IgD-negative memory B cell (primary cell): ENCODE measurements around the gene NSUN2. TPM values are rescaled to one million over a fixed set of nuclear protein-coding genes. Genes with fewer than 3 reads are reported as not detected.
"Not testable (repeated sequence)": the region's sequence is repeated elsewhere in the genome, so short reads cannot be mapped to it uniquely, and the experiment has no call there.

Experiments
- H3K27ac Mint-ChIP-seq, 3 donors: one replicate each; pipeline ENCODE4 v1.8.0; 2020 to 2022; ENCODE audit warnings: mild to moderate bottlenecking in 3 of 3, mixed read lengths in 3 of 3, moderate library complexity in 1 of 3
- H3K27me3 Mint-ChIP-seq: one replicate; pipeline ENCODE4 v1.8.0; 2021; ENCODE audit warnings: mixed read lengths
- H3K36me3 Mint-ChIP-seq: one replicate; pipeline ENCODE4 v1.8.0; 2020; ENCODE audit warnings: mild to moderate bottlenecking, mixed read lengths
- H3K4me1 Mint-ChIP-seq, 3 donors: one replicate each; pipeline ENCODE4 v1.8.0; 2020 to 2022; ENCODE audit warnings: mixed read lengths in 3 of 3, mild to moderate bottlenecking in 1 of 3
- H3K4me3 Mint-ChIP-seq, 4 donors: one replicate each; pipeline ENCODE4 v1.8.0; 2020 to 2022; ENCODE audit warnings: mild to moderate bottlenecking in 4 of 4, mixed read lengths in 4 of 4, moderate library complexity in 3 of 4
- H3K9me3 Mint-ChIP-seq, 3 donors: one replicate each; pipeline ENCODE4 v1.8.0; 2020 to 2021; ENCODE audit warnings: mixed read lengths in 3 of 3, mild to moderate bottlenecking in 1 of 3
- polyA plus RNA-seq: library from polyadenylated mRNA; unstranded; fragments of 300-500 nt; fragmentation: Illumina TruSeq; gene quantifications from one replicate; pipeline ENCODE4 v1.2.3, GENCODE V29; 2021

The NSUN2 gene
- polyA plus RNA-seq, 1 donor from 2014 or later: 33.1 TPM

DNA sequence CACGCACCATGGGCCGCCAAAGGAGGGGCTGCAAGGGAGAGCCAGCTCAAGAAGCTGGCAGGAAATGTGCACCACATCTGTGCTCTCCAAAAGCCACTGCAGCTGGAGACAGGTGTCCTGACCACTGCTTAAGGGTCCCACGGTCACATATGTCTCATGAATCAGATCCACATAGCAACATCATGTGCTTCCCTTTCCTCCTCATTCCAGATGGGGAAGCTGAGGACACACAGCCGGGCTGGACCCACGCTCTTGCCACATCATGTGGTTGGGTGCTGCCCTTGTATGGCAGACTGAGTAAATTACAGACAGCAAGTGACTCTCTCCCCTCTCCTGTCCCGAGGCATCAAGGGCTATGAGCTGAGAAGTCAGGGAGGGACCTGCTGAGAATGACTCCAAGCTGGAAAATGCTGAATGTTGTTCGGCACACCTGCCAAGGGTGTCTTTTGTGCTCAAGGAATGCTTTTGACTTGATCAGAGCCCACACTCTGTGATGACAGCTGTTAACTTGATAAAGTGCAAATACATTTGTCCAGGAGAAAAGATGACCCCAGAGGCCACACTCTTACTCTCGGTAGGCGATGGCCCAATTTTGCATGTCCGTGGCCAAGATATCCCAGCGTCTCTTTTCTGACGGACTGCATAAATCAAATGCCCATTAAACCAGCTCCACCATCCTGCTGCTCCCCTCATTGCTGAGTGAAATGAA lies 58.2 kb downstream of the NSUN2 start:
- no peaks in the 10 kb centered on the region for H3K36me3 Mint-ChIP-seq
- no peaks in the 10 kb centered on the region for H3K27me3 Mint-ChIP-seq
- no peak overlapping the region for H3K27ac Mint-ChIP-seq
- H3K9me3 Mint-ChIP-seq: no peaks in the 10 kb centered on the region
- no peaks in the 10 kb centered on the region for H3K4me1 Mint-ChIP-seq
- no peak overlapping the region for H3K4me3 Mint-ChIP-seq

DNA sequence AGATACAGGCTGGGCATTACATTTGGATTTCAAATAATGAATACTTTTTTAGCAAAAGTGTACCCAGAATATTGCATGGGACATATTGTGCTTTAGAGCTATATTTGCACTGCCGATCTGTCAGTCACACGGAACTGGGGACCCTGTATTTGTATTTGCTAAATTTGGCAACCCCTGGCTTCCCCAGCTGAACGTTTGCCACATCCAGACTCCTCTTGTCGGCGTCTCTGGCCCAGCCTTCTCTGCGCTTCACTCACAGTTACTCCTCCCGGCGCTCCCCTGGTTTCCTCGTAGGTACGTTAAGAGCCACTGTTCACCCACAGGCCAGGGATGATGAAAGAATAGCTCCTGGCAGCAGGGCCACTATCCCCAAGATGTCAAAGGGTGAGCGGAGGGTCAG lies 58.7 kb downstream of the NSUN2 start:
- Mint-ChIP-seq H3K4me1 (no peaks in the 10 kb centered on the region), H3K9me3 (no peaks in the 10 kb centered on the region), H3K27me3 (no peaks in the 10 kb centered on the region), H3K4me3 (no peak overlapping the region), H3K27ac (no peak overlapping the region), H3K36me3 (no peaks in the 10 kb centered on the region)

DNA sequence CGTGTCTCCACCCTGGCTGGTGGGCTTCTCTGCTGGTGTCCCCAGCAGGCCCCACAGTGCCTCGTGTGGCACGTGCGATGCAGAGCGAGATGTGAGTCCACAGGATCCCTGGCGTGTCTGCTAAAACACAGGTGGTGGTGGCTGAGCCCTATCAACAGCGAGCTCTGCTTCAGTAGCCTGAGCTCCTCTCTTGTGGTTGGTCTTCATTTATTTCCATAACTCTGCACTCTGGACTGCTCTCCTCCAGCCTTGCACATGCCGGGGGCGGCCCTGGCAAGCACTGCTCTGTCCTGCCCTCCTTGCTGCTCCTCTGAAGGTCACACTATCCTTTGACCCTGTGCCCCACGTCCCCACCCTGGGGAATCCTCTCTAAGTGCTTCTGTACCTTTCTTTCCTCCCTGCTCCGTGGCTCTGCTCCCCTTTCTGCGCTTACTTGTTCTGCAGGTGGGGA lies 59.2 kb downstream of the NSUN2 start:
- Mint-ChIP-seq H3K36me3 (no peaks in the 10 kb centered on the region), H3K4me3 (no peak overlapping the region), H3K27ac (no peak overlapping the region), H3K4me1 (no peaks in the 10 kb centered on the region), H3K9me3 (peaks cover 0 to 3% (median 0%) of the 10 kb centered on the region in 3 donors), H3K27me3 (no peaks in the 10 kb centered on the region)

DNA sequence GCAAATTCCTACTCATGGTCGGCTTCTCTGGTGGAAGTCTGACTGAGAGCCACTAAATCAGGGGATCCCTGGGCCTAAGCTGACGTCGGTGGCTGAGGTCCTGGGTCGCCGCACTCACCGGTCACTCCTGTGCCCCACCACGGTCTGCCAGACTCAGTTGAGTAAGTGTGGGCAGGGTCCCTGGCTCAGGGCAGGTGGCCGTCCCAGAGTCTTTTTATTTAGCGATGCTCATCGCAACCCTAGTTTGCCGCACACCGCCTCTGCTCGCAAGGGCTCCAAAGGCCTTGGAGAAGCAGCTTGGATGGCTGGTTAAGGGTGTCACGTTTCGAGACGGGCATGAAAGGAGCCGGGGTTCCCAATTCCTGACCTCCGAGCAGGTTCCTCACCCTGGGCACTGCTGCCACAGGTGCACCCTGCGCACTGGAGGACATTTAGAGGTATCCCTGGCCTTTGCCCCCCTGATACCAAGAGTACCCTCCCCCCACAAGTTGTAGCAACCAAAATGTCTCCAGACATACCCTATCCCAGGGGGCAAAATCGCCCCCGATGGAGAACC lies 59.9 kb downstream of the NSUN2 start:
- H3K9me3 Mint-ChIP-seq: peaks cover 0 to 4% (median 0%) of the 10 kb centered on the region in 3 donors
- no peaks in the 10 kb centered on the region for H3K4me1 Mint-ChIP-seq
- H3K27ac Mint-ChIP-seq: no peak overlapping the region
- H3K36me3 Mint-ChIP-seq: no peaks in the 10 kb centered on the region
- H3K4me3 Mint-ChIP-seq: no peak overlapping the region
- H3K27me3 Mint-ChIP-seq: no peaks in the 10 kb centered on the region

DNA sequence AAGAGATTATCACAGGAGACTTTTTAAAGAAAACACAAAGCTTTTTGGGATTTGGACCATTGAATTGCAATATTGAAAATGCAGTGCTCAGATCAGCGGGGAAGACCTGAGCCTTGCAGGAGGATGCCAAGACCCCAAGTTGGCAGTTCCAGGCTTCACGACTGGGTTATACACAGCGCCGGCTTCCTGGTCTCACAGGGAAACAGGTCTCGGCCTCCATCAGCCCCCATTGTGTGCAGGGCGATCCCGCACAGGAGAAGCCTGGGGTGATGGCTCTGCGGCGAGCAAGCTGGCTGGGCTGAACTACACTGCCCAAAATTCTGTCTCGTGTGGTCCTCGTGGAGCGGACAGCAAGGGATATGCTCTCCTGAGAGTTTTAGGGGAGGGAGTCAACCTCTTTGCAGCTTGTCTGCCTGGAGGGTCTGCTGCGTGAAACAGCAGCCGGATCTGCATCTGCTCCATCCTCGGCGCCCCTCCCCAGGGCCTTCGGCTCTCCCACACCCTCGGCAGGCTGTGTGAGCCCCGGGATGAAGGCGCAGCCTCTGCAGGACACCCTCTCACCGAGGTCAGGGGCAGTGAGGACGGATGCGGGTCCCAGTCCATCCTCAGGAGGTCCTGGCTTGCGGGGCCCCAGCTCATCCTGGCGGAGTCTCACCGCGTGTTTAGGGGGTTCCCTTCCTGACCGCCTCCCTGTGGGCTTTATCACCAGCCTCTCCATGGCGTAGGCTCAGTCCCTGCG lies 60.6 kb downstream of the NSUN2 start:
- Mint-ChIP-seq H3K9me3 (peaks cover 0 to 4% (median 0%) of the 10 kb centered on the region in 3 donors), H3K4me1 (no peaks in the 10 kb centered on the region), H3K27me3 (no peaks in the 10 kb centered on the region)

DNA sequence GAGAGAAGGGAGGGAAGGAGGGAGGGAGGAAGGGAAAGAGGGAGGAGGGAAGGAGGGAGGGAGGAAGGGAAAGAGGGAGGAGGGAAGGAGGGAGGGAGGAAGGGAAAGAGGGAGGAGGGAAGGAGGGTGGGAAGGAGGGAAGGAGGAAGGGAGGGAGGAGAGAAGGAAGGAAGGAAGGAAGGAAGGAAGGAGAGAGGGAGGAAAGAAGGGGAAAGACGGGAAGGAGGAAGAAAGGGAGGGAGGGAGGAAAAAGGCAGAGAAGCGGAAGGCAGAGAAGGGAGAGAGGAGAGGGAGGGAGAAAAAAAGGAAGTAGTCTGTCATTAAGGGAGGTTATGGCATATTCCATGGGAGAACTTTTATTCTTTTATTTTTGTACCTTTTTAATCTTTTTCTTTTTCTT lies 61.2 kb downstream of the NSUN2 start:
- H3K4me1 Mint-ChIP-seq, H3K27me3 Mint-ChIP-seq, H3K9me3 Mint-ChIP-seq, H3K4me3 Mint-ChIP-seq, H3K27ac Mint-ChIP-seq, H3K36me3 Mint-ChIP-seq: not testable (repeated sequence)

More for the DNA sequence above, 60.6 kb downstream of the NSUN2 start:
- Mint-ChIP-seq H3K36me3 (no peaks in the 10 kb centered on the region), H3K27ac (no peak overlapping the region), H3K4me3 (no peak overlapping the region)

DNA sequence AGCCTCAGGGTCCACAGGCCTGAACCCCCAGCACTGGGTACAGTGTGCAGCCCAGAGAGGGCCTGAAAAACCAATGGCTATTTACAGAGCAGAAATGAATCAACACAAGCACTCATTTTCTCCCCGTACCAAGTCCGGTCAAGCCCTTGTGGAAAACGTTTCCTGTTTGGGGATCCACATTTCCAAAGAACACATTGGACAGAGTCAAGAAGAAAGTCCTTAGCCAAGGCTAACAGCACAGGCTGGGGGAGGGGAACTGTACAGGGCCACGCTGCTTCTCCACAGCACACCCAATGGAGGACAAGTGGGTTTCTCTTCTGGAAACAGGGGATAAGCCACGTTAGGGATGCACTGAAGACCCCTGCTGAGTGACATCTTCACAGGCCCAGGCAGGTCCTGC lies 62.3 kb downstream of the NSUN2 start:
- Mint-ChIP-seq H3K27ac (no peak overlapping the region), H3K4me1 (no peaks in the 10 kb centered on the region), H3K4me3 (no peak overlapping the region), H3K9me3 (peaks cover 0 to 4% (median 0%) of the 10 kb centered on the region in 3 donors), H3K36me3 (no peaks in the 10 kb centered on the region), H3K27me3 (no peaks in the 10 kb centered on the region)

DNA sequence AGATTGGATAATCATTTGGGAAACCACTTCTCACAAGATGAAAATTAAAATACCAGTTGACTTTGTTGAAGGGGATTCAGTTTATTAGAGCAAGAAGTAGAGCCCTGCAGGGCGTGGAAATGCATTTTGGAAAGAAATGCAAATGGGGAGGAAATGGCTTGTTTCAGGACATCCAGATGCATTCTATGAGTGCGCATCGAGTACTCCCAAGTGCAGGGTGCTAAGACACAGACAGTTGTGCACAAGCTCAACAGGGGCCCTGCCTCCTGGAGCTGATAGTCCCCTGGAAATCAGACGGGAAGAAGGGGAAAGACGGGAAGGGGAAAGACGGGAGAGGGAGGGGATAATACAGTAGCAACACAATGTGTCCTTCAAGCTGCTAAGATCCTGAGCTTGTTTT lies 64.0 kb downstream of the NSUN2 start:
- H3K4me1 Mint-ChIP-seq: no peaks in the 10 kb centered on the region
- H3K27ac Mint-ChIP-seq: no peak overlapping the region
- peaks cover 4% of the 10 kb centered on the region for H3K27me3 Mint-ChIP-seq
- no peaks in the 10 kb centered on the region for H3K36me3 Mint-ChIP-seq
- peaks cover 0 to 4% (median 0%) of the 10 kb centered on the region in 3 donors for H3K9me3 Mint-ChIP-seq
- H3K4me3 Mint-ChIP-seq: peak overlapping the region in 1 of 4 donors; percentile 52

DNA sequence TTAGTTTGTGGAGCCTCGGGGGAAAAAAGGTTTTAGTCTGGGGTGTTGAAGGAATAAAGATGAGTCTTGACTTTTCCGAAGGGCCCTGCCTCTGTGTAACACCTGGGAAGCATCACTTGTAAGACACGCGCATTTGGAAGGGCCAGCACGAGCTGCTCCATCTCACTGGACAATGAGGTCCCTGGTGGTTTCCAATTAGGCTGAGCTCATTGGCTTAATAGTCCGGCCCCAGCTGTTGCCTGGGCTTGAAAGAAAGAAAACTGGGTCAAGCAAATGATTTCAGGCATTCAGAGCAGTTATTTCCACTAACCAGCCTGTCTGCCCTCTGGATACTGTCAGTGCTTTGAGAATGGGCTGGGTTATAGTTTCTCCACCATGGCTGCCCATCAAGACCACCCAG lies 64.5 kb downstream of the NSUN2 start:
- Mint-ChIP-seq H3K36me3 (no peaks in the 10 kb centered on the region), H3K27ac (peak overlapping the region in 1 of 3 donors; percentile 42), H3K4me1 (no peaks in the 10 kb centered on the region), H3K27me3 (peaks cover 7% of the 10 kb centered on the region), H3K9me3 (peaks cover 0 to 4% (median 0%) of the 10 kb centered on the region in 3 donors), H3K4me3 (no peak overlapping the region)

DNA sequence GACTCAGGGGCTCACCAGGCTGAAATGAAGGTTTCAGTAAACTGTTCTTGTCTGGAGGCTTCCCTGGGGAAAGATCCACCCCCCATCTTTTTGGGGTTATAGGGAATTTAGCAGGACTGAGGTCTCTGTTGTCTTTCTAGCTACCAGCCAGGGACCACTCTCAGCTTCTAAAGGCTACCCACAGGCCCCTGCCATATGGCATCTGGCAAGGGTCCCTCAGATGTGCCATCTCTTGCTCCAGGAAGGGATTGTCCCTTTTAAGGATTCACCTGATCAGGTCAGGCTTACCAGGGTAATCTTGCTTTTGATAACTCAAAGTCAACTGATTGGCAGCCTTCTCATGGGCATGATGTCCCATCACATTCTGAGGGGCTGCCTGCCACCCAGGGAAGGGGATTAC lies 65.0 kb downstream of the NSUN2 start:
- peaks cover 0 to 4% (median 0%) of the 10 kb centered on the region in 3 donors for H3K9me3 Mint-ChIP-seq
- H3K27ac Mint-ChIP-seq: no peak overlapping the region
- no peaks in the 10 kb centered on the region for H3K4me1 Mint-ChIP-seq
- H3K36me3 Mint-ChIP-seq: no peaks in the 10 kb centered on the region
- no peak overlapping the region for H3K4me3 Mint-ChIP-seq
- peaks cover 7% of the 10 kb centered on the region for H3K27me3 Mint-ChIP-seq

DNA sequence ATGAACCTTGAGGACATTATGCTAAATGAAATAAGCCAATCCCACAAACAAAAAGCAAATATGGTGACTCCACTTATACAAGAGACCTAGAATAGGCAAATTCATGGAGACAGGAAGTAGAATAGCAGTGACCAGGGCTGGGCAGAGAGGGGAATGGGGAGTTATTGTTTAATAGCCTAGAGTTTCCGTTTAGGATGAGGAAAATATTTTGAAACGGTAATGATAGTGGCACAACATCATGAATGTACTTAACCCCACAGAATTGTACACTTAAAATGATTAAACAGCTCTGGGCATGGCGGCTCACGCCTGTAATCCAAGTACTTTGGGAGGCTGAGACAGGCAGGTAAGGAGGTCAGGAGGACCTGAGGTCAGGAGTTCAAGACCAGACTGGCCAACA lies 65.8 kb downstream of the NSUN2 start:
- peak overlapping the region in 1 of 3 donors; percentile 32 for H3K27ac Mint-ChIP-seq
- H3K27me3 Mint-ChIP-seq: peaks cover 7% of the 10 kb centered on the region
- no peaks in the 10 kb centered on the region for H3K36me3 Mint-ChIP-seq
- no peak overlapping the region for H3K4me3 Mint-ChIP-seq
- H3K4me1 Mint-ChIP-seq: no peaks in the 10 kb centered on the region
- peaks cover 0 to 4% (median 0%) of the 10 kb centered on the region in 3 donors for H3K9me3 Mint-ChIP-seq

DNA sequence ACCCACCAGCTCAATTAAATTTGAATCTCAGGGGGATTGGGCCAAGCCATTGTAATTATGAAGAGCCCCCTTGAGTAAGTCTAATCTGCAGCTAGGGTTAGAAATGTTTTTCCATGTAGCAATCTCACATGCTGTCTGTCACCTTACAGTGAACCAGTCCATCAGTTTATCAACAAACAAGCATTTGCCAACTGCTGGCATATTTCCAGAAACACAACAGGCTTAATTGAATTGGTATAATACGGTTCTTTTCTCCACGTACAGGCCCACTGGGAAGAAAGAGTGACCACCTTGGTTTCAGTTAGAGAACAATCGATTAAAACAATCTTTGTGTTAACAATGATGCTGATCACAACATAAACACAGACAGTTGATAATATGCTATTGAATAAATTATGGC lies 67.4 kb downstream of the NSUN2 start:
- no peak overlapping the region for H3K4me3 Mint-ChIP-seq
- H3K27me3 Mint-ChIP-seq: peaks cover 7% of the 10 kb centered on the region
- H3K36me3 Mint-ChIP-seq: no peaks in the 10 kb centered on the region
- peaks cover 0 to 4% (median 0%) of the 10 kb centered on the region in 3 donors for H3K9me3 Mint-ChIP-seq
- no peak overlapping the region for H3K27ac Mint-ChIP-seq
- no peaks in the 10 kb centered on the region for H3K4me1 Mint-ChIP-seq

DNA sequence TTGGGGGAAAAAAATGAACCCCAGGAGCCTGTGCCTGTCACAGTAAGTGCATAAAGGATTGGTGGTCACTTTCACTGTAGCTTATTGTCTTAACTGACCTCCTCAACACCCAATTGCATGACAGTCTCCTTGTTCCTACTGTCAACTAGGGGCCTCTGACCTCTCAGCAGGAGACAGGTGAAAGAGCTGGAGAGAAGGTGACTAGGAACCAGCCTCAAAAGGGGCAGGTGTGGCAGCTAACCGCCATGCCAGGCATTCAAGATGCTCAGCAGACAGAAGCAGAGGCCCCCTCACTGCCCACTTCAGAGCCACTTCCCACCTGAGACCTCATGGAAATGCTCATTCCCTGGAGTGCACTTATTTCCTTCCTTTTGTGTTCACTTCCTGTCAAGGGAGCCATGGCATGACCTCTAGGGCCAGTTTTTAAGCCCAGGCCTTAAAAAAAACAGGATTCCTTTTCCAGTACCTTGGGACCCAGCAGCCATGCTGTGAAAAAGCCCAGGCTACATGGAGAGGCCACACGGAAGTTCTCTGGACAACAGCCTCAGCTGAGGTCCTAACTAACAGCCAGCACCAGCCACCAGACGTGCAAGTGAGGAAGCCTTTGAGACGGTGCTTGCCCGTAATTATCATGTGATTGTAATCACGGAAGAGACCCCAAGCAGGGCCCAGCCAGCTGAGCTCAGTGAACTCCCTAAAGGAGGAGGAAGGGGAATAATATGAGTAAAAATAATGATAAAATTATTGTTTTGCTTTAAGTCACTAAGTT lies 74.9 kb downstream of the NSUN2 start:
- Mint-ChIP-seq H3K27me3 (peaks cover 13% of the 10 kb centered on the region), H3K4me3 (no peak overlapping the region), H3K9me3 (no peaks in the 10 kb centered on the region), H3K4me1 (no peaks in the 10 kb centered on the region), H3K27ac (no peak overlapping the region), H3K36me3 (no peaks in the 10 kb centered on the region)

DNA sequence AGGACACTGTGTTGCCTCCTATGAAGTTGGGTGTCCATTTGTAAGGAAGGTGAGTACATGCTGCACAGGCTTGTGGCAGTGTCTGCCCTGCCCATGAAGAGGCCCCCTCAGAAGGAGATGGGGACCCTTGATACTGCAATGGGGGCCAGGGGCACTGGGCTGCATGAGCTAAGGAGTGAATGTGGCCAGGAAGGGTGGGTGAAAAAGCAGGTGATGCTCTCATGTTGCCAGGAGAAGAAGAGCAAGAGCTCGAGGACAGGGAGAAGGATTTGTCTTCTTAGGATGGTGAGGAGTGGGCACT lies 76.1 kb downstream of the NSUN2 start:
- Mint-ChIP-seq H3K27me3 (peaks cover 21% of the 10 kb centered on the region), H3K4me1 (no peaks in the 10 kb centered on the region), H3K27ac (no peak overlapping the region), H3K36me3 (no peaks in the 10 kb centered on the region), H3K4me3 (no peak overlapping the region), H3K9me3 (no peaks in the 10 kb centered on the region)

DNA sequence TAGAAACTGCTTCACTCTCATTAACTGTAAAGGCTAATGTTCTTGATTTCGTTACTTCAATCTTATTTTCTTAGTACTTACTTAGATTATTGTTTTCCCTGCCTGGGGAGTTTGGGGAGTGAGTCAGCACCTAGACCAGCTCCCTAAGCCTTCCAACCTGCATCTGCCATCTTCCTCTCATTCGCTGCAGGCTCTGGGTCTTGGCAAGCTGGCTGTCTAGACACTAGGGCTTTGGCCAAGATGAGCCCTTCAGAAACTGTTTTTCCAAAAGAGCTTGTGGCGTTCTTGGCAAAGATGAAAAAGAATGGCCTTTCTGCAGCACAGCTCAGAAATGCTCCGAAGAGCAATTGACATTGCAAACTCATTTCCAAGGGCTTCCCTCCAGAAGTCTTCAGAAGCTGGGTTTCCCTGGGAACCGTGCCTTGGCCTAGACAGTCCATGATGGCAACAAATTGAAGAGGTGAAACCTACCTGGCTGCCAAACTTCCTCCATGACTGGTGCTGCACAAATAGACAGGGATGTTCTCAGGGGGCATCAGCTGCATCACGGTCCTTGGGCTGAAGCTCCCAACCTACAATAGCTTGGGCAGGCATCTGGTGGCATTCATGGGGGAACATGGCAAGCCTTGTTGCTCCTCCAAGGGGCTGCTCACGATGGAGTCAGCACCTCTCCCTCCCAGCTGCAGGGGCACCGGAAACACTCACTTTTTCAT lies 76.6 kb downstream of the NSUN2 start:
- no peak overlapping the region for H3K4me3 Mint-ChIP-seq
- H3K27ac Mint-ChIP-seq: no peak overlapping the region

More for the DNA sequence above, 76.6 kb downstream of the NSUN2 start:
- Mint-ChIP-seq H3K27me3 (peaks cover 22% of the 10 kb centered on the region), H3K4me1 (no peaks in the 10 kb centered on the region), H3K36me3 (no peaks in the 10 kb centered on the region), H3K9me3 (no peaks in the 10 kb centered on the region)
